Gastroesophageal sphincter (tissue), 3 donors: Measurements from ENCODE around the gene TNFAIP2.

Experiments used
- CTCF ChIP-seq, 4 experiments: fragments of 200-600 bp in 2 of 4; fragments of 450-650 bp in 2 of 4; sonication (generic) in 1 of 4; IDR thresholded peaks; one replicate each; pipeline ENCODE4 v1.5.1; 2017 to 2019; ENCODE audit warnings: antibody characterized with exemption in 4 of 4, mild to moderate bottlenecking in 2 of 4, moderate library complexity in 2 of 4
- POLR2A ChIP-seq, 2 donors: fragments of 450-650 bp; IDR thresholded peaks; one replicate each; pipeline ENCODE4 v1.6.1; 2017; ENCODE audit warnings: antibody characterized with exemption in 2 of 2, mild to moderate bottlenecking in 2 of 2, moderate library complexity in 1 of 2

DNA sequence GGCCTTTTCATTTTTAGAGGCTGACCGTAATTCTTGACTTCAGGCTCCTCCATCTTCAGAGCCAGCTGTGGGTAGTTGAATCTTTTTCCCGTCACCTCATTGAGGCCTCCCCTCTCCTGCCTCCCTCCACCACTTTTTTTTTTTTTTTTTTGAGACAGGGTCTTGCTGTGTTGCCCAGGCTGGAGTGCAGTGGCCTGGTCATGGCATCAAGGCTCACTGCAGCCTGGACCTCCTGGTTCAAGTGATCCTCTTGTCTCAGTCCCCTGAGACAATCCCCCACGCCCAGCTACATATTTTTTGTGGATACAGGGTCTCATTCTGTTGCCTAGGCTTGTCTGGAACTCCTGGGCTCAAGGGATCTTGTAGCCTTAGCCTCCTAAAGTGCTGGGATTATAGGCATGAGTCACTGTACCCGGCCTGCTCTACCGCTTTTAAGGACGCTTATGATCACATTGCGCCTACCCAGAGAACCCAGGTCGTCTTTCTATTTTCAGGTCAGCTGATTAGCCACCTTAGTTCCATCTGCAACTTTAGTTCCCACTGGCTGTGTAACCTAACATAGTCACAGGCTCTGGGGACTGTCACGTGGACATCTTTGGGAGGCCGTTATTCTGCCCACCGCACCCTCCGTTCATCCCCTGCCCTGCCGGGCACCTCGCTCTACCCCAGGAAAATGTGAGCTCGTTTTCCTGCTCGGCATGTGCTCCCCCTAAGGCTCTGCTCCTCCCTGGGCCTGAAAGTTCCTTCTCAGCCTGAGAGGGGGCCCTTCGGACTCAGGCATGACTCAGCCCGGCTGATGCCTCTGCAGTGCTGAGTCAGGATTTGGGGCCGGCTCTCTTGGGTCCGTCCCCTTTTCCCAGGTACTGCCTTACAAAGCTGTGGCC, 13.4 kb downstream of the TNFAIP2 start:
- TF ChIP-seq CTCF (IDR thresholded peaks at IDR 0.05) (no peak), POLR2A (IDR thresholded peaks at IDR 0.05) (no peak)
